ENCODE results near the gene PROM1.

DNA sequence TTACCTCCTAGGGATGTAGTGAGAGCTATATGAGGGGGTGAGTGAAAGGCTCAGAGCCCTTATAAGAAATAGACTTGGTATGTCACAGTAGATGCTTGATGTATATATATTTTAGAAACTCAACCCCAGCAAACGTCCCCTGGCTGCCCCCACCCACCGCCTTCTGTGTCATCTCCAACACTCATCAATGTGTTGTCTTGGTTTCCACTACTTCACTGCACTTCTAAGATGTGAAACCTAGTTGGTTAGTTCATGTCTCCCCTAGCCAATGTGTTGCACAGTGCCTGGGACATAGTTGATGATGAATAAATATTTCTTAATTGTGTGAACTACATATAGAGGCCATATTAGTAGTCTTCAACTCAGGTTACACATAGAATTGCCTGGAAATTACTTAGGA is 125.3 kb downstream of the PROM1 start:
- TF ChIP-seq POLR2A (IDR thresholded peaks at IDR 0.05), result no peak
- TF ChIP-seq, protein P1, sequence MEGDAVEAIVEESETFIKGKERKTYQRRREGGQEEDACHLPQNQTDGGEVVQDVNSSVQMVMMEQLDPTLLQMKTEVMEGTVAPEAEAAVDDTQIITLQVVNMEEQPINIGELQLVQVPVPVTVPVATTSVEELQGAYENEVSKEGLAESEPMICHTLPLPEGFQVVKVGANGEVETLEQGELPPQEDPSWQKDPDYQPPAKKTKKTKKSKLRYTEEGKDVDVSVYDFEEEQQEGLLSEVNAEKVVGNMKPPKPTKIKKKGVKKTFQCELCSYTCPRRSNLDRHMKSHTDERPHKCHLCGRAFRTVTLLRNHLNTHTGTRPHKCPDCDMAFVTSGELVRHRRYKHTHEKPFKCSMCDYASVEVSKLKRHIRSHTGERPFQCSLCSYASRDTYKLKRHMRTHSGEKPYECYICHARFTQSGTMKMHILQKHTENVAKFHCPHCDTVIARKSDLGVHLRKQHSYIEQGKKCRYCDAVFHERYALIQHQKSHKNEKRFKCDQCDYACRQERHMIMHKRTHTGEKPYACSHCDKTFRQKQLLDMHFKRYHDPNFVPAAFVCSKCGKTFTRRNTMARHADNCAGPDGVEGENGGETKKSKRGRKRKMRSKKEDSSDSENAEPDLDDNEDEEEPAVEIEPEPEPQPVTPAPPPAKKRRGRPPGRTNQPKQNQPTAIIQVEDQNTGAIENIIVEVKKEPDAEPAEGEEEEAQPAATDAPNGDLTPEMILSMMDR (IDR thresholded peaks at IDR 0.05), result no peak
